ENCODE measurements around the gene THOC1. TPM values are rescaled to one million over a fixed set of nuclear protein-coding genes. Genes with fewer than 3 reads are reported as not detected.

The THOC1 gene
- total and polyA plus RNA-seq, 9 donors = 19.3 to 46.0 (median 35.6) TPM

DNA sequence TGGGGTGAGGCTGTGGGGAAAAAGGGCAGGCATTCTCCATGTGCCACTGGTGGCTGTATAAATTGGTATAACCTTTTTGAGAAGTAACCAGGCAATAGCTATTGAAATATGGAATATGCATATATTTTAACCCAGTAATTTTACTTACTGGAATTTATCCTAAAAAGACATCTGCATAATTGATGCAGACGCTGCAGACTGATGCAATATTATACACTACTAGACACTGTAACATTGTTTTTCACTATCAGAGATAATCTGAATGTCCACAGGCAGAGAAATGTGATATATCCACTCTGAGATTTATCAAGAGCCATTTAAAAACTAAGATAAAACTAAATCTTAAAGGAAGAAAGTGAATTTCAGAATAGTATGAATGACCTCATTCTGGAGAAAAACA lies 14.7 kb downstream of the THOC1 start:
- TF ChIP-seq EP300 (IDR thresholded peaks at IDR 0.05) (no peak), POLR2A (IDR thresholded peaks at IDR 0.05) (no peak)
- TF ChIP-seq, protein P1, sequence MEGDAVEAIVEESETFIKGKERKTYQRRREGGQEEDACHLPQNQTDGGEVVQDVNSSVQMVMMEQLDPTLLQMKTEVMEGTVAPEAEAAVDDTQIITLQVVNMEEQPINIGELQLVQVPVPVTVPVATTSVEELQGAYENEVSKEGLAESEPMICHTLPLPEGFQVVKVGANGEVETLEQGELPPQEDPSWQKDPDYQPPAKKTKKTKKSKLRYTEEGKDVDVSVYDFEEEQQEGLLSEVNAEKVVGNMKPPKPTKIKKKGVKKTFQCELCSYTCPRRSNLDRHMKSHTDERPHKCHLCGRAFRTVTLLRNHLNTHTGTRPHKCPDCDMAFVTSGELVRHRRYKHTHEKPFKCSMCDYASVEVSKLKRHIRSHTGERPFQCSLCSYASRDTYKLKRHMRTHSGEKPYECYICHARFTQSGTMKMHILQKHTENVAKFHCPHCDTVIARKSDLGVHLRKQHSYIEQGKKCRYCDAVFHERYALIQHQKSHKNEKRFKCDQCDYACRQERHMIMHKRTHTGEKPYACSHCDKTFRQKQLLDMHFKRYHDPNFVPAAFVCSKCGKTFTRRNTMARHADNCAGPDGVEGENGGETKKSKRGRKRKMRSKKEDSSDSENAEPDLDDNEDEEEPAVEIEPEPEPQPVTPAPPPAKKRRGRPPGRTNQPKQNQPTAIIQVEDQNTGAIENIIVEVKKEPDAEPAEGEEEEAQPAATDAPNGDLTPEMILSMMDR (IDR thresholded peaks at IDR 0.05) = no peak
- Histone ChIP-seq H3K4me1 (ENCODE audit: insufficient read depth) (no peaks in the 10 kb centered on the region), H3K4me3 (no peak overlapping the region), H3K36me3 (no peaks in the 10 kb centered on the region), H3K27me3 (no peaks in the 10 kb centered on the region), H3K9me3 (no peaks in the 10 kb centered on the region), H3K27ac (no peak overlapping the region)
- no peak for DNase-seq
- intact Hi-C loops (cut with DNase I) = no loop called here
- WGBS, 3 donors = 85 to 89% (median 89%) methylated on average over 1 of the region's 1 CpG

DNA sequence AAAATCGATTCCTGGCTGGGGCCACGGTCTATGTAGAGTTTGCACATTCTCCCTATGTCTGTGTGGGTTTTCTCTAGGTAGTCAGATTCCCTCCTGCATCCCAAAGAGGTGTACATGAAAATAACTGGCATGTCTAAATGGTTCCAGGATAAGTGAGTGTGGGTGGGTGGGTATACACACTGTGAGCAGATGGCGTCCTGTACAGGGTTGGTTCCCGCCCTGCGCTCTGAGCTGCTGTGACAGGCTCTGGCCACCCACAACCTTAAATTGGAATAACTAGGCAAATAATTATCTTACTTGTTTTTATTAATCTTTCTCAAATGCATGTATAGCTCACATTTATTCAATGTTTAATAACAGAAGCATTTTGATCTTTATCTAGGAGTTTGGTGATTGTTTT lies 16.3 kb downstream of the THOC1 start:
- Histone ChIP-seq H3K27me3 (no peaks in the 10 kb centered on the region), H3K4me1 (ENCODE audit: insufficient read depth) (no peaks in the 10 kb centered on the region), H3K4me3 (no peak overlapping the region), H3K27ac (no peak overlapping the region), H3K36me3 (no peaks in the 10 kb centered on the region), H3K9me3 (no peaks in the 10 kb centered on the region)
- 87 to 100% (median 97%) methylated on average over 5 of the region's 5 CpGs for WGBS, 3 donors
- TF ChIP-seq EP300 (IDR thresholded peaks at IDR 0.05) = no peak
- no peak for TF ChIP-seq POLR2A (IDR thresholded peaks at IDR 0.05)
- TF ChIP-seq, protein P1 (IDR thresholded peaks at IDR 0.05) = no peak
- intact Hi-C loops (cut with DNase I) = no loop called here
- DNase-seq = no peak

DNA sequence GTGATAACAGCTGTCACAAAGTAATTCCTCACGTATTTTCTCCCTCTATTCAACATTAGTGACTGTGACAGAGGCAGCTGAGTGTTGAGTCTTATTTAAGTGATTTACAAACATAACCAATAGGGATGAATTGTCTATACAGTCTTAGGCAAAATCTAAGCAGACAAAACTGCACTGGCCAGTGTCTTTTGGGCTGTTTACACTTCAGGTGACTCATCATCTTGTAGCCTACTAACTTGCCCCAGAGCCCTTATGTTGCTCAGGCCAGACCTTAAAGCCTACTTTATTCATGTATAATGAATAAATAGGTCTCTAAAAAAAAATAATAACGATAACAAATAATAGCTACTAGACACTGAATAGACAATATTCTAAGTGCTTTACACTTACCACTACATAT lies 17.2 kb downstream of the THOC1 start:
- Histone ChIP-seq H3K4me3 (no peak overlapping the region), H3K9me3 (no peaks in the 10 kb centered on the region), H3K4me1 (ENCODE audit: insufficient read depth) (no peaks in the 10 kb centered on the region), H3K36me3 (no peaks in the 10 kb centered on the region), H3K27me3 (no peaks in the 10 kb centered on the region), H3K27ac (no peak overlapping the region)
- TF ChIP-seq POLR2A (IDR thresholded peaks at IDR 0.05) (no peak), EP300 (IDR thresholded peaks at IDR 0.05) (no peak)
- TF ChIP-seq, protein P1 (IDR thresholded peaks at IDR 0.05) = no peak
- WGBS, 3 donors = 92 to 95% (median 94%) methylated on average over 2 of the region's 2 CpGs
- DNase-seq = no peak
- intact Hi-C loops (cut with DNase I) = no loop called here

DNA sequence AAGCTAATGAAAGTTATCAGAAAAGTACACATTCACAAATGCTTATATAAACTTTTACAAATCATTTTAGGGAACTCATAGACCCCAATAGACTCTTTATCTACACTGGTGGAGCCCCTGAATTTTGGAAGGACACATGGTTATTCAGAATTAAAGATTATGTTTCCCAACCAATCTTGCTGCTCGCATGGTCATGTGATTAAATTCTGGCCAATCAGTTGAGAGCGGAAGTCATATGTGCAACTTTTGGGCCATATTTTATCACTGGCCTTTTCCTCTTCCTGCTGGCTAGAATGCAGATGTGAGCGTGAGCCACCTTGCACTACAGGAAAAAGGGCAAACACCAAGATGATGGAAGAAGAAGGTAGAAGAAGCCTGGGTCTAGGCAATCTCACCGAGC lies 19.8 kb downstream of the THOC1 start:
- no peaks in the 10 kb centered on the region for H3K4me1 ChIP-seq (ENCODE audit: insufficient read depth)
- WGBS, 3 donors = 85 to 95% (median 92%) methylated on average over 4 of the region's 4 CpGs
- DNase-seq = no peak
- no peaks in the 10 kb centered on the region for H3K36me3 ChIP-seq
- no peak for TF ChIP-seq POLR2A (IDR thresholded peaks at IDR 0.05)
- TF ChIP-seq, protein P1 (IDR thresholded peaks at IDR 0.05) = no peak
- TF ChIP-seq EP300 (IDR thresholded peaks at IDR 0.05) = no peak
- H3K27ac ChIP-seq = no peak overlapping the region
- H3K9me3 ChIP-seq = no peaks in the 10 kb centered on the region
- intact Hi-C loops (cut with DNase I) = no loop called here
- no peaks in the 10 kb centered on the region for H3K27me3 ChIP-seq
- H3K4me3 ChIP-seq = no peak overlapping the region
